ENCODE results near the gene DUXA. TPM values are rescaled to one million over a fixed set of nuclear protein-coding genes. Genes with fewer than 3 reads are reported as not detected.
"Not testable (repeated sequence)": the region's sequence is repeated elsewhere in the genome, so short reads cannot be mapped to it uniquely, and the experiment has no call there.

The DUXA gene
- total RNA-seq, 4 donors from 2014 or later = not detected

GRCh38 chr19:57141699-57142098 lies 25.6 kb downstream of the DUXA start:
- no peak for ATAC-seq (ENCODE audit: low FRiP score)
- DNase-seq (ENCODE audit: low spot score) = no peak
- TF ChIP-seq CTCF (IDR thresholded peaks at IDR 0.05) = no peak

GRCh38 chr19:57135797-57136196 lies 31.5 kb downstream of the DUXA start:
- no peak for TF ChIP-seq CTCF (IDR thresholded peaks at IDR 0.05)
- DNase-seq (ENCODE audit: low spot score) (no peak), ATAC-seq (ENCODE audit: low FRiP score) (no peak)

GRCh38 chr19:57127403-57127802 lies 39.9 kb downstream of the DUXA start:
- not testable (repeated sequence) for ATAC-seq (ENCODE audit: low FRiP score); DNase-seq (ENCODE audit: low spot score)

- DNase-seq (ENCODE audit: low spot score) = no peak
- TF ChIP-seq CTCF (IDR thresholded peaks at IDR 0.05) = no peak
- no peak for ATAC-seq (ENCODE audit: low FRiP score)
These were observed 43.4 kb downstream of the DUXA start for GRCh38 chr19:57123882-57124281.

- ATAC-seq (ENCODE audit: low FRiP score) (no peak), DNase-seq (ENCODE audit: low spot score) (no peak)
- no peak for TF ChIP-seq CTCF (IDR thresholded peaks at IDR 0.05)
These were observed 48.4 kb downstream of the DUXA start for GRCh38 chr19:57118848-57119247.

GRCh38 chr19:57113501-57113900 lies 53.8 kb downstream of the DUXA start:
- not testable (repeated sequence) for ATAC-seq (ENCODE audit: low FRiP score); DNase-seq (ENCODE audit: low spot score)

GRCh38 chr19:57111329-57111644 lies 56.0 kb downstream of the DUXA start:
- DNase-seq (ENCODE audit: low spot score) = no peak
- no peak for TF ChIP-seq CTCF (IDR thresholded peaks at IDR 0.05)
- no peak for ATAC-seq (ENCODE audit: low FRiP score)

- DNase-seq (ENCODE audit: low spot score) = no peak
- TF ChIP-seq CTCF (IDR thresholded peaks at IDR 0.05) = no peak
These were observed 56.5 kb downstream of the DUXA start for GRCh38 chr19:57110592-57111328.

More at GRCh38 chr19:57110592-57111328, 56.5 kb downstream of the DUXA start:
- no peak for ATAC-seq (ENCODE audit: low FRiP score)

Data from omental fat pad (tissue), 4 donors.